Testis (tissue), 3 donors: ENCODE data around the gene UGT1A6. TPM values are rescaled to one million over a fixed set of nuclear protein-coding genes. Genes with fewer than 3 reads are reported as not detected.

Experiments used
- DNase-seq: peaks from one replicate; pipeline ENCODE4 v3.0.0-alpha.2; 2019
- H3K27ac ChIP-seq, 2 donors: fragments of 200-600 bp; sonication (generic); one replicate each; pipeline ENCODE4 v1.5.1; 2019
- H3K27me3 ChIP-seq: fragments of 200-600 bp; sonication (generic); one replicate; pipeline ENCODE4 v1.5.1; 2019
- H3K36me3 ChIP-seq: fragments of 200-600 bp; sonication (generic); one replicate; pipeline ENCODE4 v1.5.1; 2017; ENCODE audit warnings: low read depth; ENCODE audit errors: missing control alignments
- H3K4me1 ChIP-seq: fragments of 200-600 bp; sonication (generic); one replicate; pipeline ENCODE4 v1.5.1; 2019
- H3K4me3 ChIP-seq, 2 donors: fragments of 200-600 bp; sonication (generic); one replicate each; pipeline ENCODE4 v1.5.1; 2017 to 2019
- H3K9me3 ChIP-seq: fragments of 200-600 bp; sonication (generic); one replicate; pipeline ENCODE4 v1.5.1; 2017
- POLR2A ChIP-seq: fragments of 450-650 bp; IDR thresholded peaks from one replicate; pipeline ENCODE4 v1.6.1; 2017; ENCODE audit warnings: antibody characterized with exemption, mild to moderate bottlenecking, moderate library complexity
- WGBS, 2 donors: methylation state at CpG; one replicate each; pipeline ENCODE4 v1.1.5; 2018; 5-methylcytosine and 5-hydroxymethylcytosine counted together
- intact Hi-C: fragments of 100-400 bp; cut with DNase I; formaldehyde crosslinking; loops from one replicate; pipeline ENCODE4 v1.15.1; 2023; ENCODE audit warnings: low total_unique reads
- polyA plus RNA-seq: library from polyadenylated mRNA; stranded (reverse); fragments of 350-450 nt; fragmentation: Illumina TruSeq; extraction: RNeasy Lipid Tissue Mini Kit (QIAGEN cat#74804); gene quantifications from one replicate; pipeline ENCODE4 v1.2.3, GENCODE V29; 2014; ENCODE audit warnings: low read depth, low replicate concordance; ENCODE audit not compliant: insufficient read depth
- total RNA-seq, 2 donors: library from RNA; depleted of rRNA; stranded (reverse); fragments of >200 nt; gene quantifications; one replicate each; pipeline ENCODE4 v1.2.3, GENCODE V29; 2016
- TF ChIP-seq, protein P1 (sequence below), 3 experiments: fragments of 450-650 bp in 2 of 3; fragments of 200-600 bp in 1 of 3; sonication (generic) in 1 of 3; IDR thresholded peaks; one replicate each; pipeline ENCODE4 v1.5.1; 2016 to 2019; ENCODE audit warnings: antibody characterized with exemption in 3 of 3, mild to moderate bottlenecking in 2 of 3, moderate library complexity in 1 of 3

Gene UGT1A6
- total and polyA plus RNA-seq, 3 donors from 2014 or later = 0.74 to 3.0 TPM; not detected in 1

GRCh38 chr2:233816334-233816733 is 123.6 kb downstream of the UGT1A6 start:
- Histone ChIP-seq H3K4me3 (no peak overlapping the region), H3K9me3 (no peaks in the 10 kb centered on the region), H3K27ac (no peak overlapping the region), H3K27me3 (no peaks in the 10 kb centered on the region), H3K36me3 (no peaks in the 10 kb centered on the region), H3K4me1 (no peaks in the 10 kb centered on the region)
- 55 to 72% methylated on average over 2 of the region's 2 CpGs for WGBS, 2 donors
- intact Hi-C loops = no loop called here
- no peak for DNase-seq
- no peak for TF ChIP-seq POLR2A
- TF ChIP-seq, protein P1, sequence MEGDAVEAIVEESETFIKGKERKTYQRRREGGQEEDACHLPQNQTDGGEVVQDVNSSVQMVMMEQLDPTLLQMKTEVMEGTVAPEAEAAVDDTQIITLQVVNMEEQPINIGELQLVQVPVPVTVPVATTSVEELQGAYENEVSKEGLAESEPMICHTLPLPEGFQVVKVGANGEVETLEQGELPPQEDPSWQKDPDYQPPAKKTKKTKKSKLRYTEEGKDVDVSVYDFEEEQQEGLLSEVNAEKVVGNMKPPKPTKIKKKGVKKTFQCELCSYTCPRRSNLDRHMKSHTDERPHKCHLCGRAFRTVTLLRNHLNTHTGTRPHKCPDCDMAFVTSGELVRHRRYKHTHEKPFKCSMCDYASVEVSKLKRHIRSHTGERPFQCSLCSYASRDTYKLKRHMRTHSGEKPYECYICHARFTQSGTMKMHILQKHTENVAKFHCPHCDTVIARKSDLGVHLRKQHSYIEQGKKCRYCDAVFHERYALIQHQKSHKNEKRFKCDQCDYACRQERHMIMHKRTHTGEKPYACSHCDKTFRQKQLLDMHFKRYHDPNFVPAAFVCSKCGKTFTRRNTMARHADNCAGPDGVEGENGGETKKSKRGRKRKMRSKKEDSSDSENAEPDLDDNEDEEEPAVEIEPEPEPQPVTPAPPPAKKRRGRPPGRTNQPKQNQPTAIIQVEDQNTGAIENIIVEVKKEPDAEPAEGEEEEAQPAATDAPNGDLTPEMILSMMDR (IDR thresholded peaks at IDR 0.05) = no peak

GRCh38 chr2:233816771-233817170 is 124.1 kb downstream of the UGT1A6 start:
- TF ChIP-seq POLR2A = no peak
- TF ChIP-seq, protein P1 (IDR thresholded peaks at IDR 0.05) = no peak
- no peak overlapping the region for H3K4me3 ChIP-seq
- no peaks in the 10 kb centered on the region for H3K4me1 ChIP-seq
- H3K27ac ChIP-seq = no peak overlapping the region
- WGBS, 2 donors = 71 to 77% methylated on average over 4 of the region's 4 CpGs
- H3K36me3 ChIP-seq = no peaks in the 10 kb centered on the region
- H3K9me3 ChIP-seq = no peaks in the 10 kb centered on the region
- H3K27me3 ChIP-seq = no peaks in the 10 kb centered on the region
- no peak for DNase-seq
- intact Hi-C loops = no loop called here

DNA sequence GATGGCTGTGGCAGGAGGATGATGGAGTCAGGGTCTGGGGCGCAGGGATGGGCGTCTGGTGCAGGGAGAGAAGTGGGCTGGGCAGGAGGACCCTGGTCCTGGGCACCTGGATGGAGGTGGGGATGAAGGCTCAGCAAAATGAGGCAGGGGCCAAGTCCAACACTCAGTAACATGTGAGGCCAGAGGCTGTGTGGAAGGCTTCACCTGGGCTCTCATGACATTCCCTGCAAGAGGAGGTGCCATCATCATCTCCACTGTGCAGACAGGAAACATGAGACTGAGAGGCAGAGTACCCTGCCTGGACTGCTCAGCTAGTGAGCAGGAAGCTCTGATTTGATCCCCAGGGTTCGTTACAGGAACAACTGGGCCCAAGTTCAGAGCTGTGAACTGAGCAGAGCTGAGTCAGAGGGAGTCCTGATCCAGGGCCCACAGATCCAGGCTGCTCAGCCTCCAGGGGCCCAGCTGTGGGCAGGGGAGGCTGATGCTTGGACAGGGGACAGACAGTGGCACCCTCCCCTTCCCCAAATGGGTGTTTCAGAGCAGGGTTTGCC is 124.7 kb downstream of the UGT1A6 start:
- no peak for DNase-seq
- no peak overlapping the region for H3K27ac ChIP-seq
- no peaks in the 10 kb centered on the region for H3K9me3 ChIP-seq
- intact Hi-C loops = no loop called here
- 83 to 100% methylated on average over 2 to 3 of the region's 3 CpGs for WGBS, 2 donors
- no peaks in the 10 kb centered on the region for H3K36me3 ChIP-seq
- no peaks in the 10 kb centered on the region for H3K27me3 ChIP-seq
- no peak for TF ChIP-seq POLR2A
- TF ChIP-seq, protein P1 (IDR thresholded peaks at IDR 0.05) = no peak
- no peaks in the 10 kb centered on the region for H3K4me1 ChIP-seq
- no peak overlapping the region for H3K4me3 ChIP-seq

DNA sequence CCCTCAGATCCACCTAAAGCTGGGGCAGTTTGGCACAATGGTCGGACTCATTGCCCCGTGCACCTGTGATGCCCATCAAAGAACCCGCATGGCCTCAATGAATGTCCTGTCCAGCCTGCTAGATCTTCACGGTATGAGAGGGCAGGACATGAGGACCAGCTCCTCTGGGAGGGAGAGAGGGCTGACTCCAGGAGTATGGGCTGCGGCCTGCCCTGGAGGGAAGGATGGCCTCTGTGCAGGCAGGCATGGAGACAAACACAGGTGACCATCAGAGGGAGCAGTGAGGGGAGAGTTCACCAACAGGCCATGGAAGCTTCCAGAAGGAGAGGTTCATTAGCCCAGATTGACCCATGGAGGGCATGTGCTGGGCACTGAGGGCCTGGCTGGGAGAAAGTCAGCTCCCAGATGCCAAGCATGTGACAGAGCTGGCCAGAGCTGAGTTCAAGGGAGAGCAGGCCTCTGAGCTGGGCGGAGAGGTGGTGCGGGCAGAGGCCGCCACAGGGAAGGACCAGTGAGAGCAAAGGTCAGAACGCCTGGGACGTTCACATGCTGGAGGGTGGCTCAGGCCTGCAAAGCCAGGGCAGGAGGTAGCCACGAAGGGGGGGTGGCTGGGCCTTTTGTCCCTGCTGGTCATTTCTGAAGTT is 125.4 kb downstream of the UGT1A6 start:
- DNase-seq = no peak

More for the DNA sequence above, 125.4 kb downstream of the UGT1A6 start:
- H3K9me3 ChIP-seq = no peaks in the 10 kb centered on the region
- TF ChIP-seq POLR2A = no peak
- TF ChIP-seq, protein P1 (IDR thresholded peaks at IDR 0.05) = no peak
- H3K36me3 ChIP-seq = no peaks in the 10 kb centered on the region
- no peaks in the 10 kb centered on the region for H3K27me3 ChIP-seq
- no peak overlapping the region for H3K27ac ChIP-seq
- intact Hi-C loops = no loop called here
- WGBS, 2 donors = 91 to 97% methylated on average over 10 to 11 of the region's 11 CpGs
- no peaks in the 10 kb centered on the region for H3K4me1 ChIP-seq
- no peak overlapping the region for H3K4me3 ChIP-seq
